Thoracic aorta (tissue), 2 donors: ENCODE data around the gene TRPM3. TPM values are rescaled to one million over a fixed set of nuclear protein-coding genes. Genes with fewer than 3 reads are reported as not detected.

Source experiments
- ATAC-seq: fragments of 150-250 bp; one replicate; pipeline ENCODE4 v1.8.0; 2017; ENCODE audit warnings: low read depth; ENCODE audit not compliant: insufficient number of reproducible peaks, low FRiP score
- DNase-seq: peaks from one replicate; pipeline ENCODE4 v3.0.0-alpha.2; 2020; ENCODE audit warnings: low spot score
- H3K27ac ChIP-seq, 2 donors: fragments of 200-600 bp; sonication (generic); 1 replicate in 1 of 2; 2 replicates in 1 of 2; pipeline ENCODE4 v1.5.1; 2016; ENCODE audit warnings: mild to moderate bottlenecking in 2 of 2, moderate library complexity in 2 of 2
- H3K27me3 ChIP-seq: fragments of 200-600 bp; sonication (generic); replicated peaks from 2 replicates; pipeline ENCODE4 v1.6.0; 2016; ENCODE audit warnings: mild to moderate bottlenecking; ENCODE audit not compliant: insufficient read depth
- H3K36me3 ChIP-seq: fragments of 200-600 bp; sonication (generic); one replicate; pipeline ENCODE4 v1.5.1; 2016
- H3K4me1 ChIP-seq, 2 donors: fragments of 200-600 bp; sonication (generic); 1 replicate in 1 of 2; 2 replicates in 1 of 2; pipeline versions ENCODE4 v1.5.1 to v1.6.0; 2016; ENCODE audit warnings: low read depth in 2 of 2, mild to moderate bottlenecking in 1 of 2; ENCODE audit not compliant: control insufficient read depth in 1 of 2
- H3K4me3 ChIP-seq: fragments of 200-600 bp; sonication (generic); 2 replicates; pipeline ENCODE4 v1.5.1; 2016; ENCODE audit warnings: mild to moderate bottlenecking
- H3K9me3 ChIP-seq: fragments of 200-600 bp; sonication (generic); 2 replicates; pipeline ENCODE4 v1.5.1; 2016
- CTCF ChIP-seq: fragments of 200-600 bp; sonication (generic); IDR thresholded peaks from one replicate; pipeline ENCODE4 v1.5.1; 2019; ENCODE audit warnings: antibody characterized with exemption
- total RNA-seq, 2 donors: library from RNA; depleted of rRNA; stranded (reverse); fragments of >200 nt; gene quantifications; one replicate each; pipeline versions ENCODE4 v1.1.0 to v1.2.3, GENCODE V29; 2016

TRPM3 gene
- total RNA-seq, 2 donors from 2014 or later, result 2.1 to 5.0 TPM

- peaks cover 12% of the 10 kb centered on the region for H3K9me3 ChIP-seq
- no peak for TF ChIP-seq CTCF
Measured at GRCh38 chr9:71003346-71003745, 118.1 kb downstream of the TRPM3 start.

GRCh38 chr9:71001780-71002386, 119.5 kb downstream of the TRPM3 start:
- ATAC-seq (no peak), DNase-seq (no peak)
- Histone ChIP-seq H3K36me3 (no peaks in the 10 kb centered on the region), H3K4me3 (no peak overlapping the region), H3K9me3 (peaks cover 12% of the 10 kb centered on the region), H3K4me1 (peaks cover 9 to 13% of the 10 kb centered on the region in 2 donors), H3K27me3 (no peaks in the 10 kb centered on the region), H3K27ac (no peak overlapping the region)
- no peak for TF ChIP-seq CTCF

More at GRCh38 chr9:71003346-71003745, 118.1 kb downstream of the TRPM3 start:
- ATAC-seq, result no peak
- Histone ChIP-seq H3K36me3 (no peaks in the 10 kb centered on the region), H3K27me3 (no peaks in the 10 kb centered on the region), H3K4me3 (no peak overlapping the region), H3K4me1 (peaks cover 9 to 13% of the 10 kb centered on the region in 2 donors), H3K27ac (no peak overlapping the region)
- no peak for DNase-seq

DNA sequence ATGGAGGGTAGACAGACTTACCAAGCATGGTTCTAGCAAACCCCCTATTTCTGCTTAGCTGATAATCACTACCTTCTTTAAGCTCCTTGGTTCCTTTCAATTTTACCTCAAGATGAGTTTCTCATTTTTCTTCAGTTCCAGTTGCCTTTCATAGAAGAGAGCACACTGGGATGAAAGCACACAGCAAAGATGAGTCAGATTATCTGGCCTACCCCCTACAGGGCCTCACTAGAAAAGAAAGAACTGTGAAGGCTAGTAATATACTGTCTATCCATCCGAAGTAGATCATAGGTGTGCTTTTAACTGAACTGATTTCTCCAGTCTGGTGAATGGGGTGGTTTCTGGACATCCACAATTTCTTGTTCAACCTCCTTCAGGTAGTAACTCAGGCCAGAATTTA, 122.5 kb downstream of the TRPM3 start:
- H3K9me3 ChIP-seq, result no peaks in the 10 kb centered on the region
- peaks cover 9 to 13% of the 10 kb centered on the region in 2 donors for H3K4me1 ChIP-seq
- no peaks in the 10 kb centered on the region for H3K36me3 ChIP-seq
- DNase-seq, result no peak
- H3K4me3 ChIP-seq, result no peak overlapping the region
- no peak for ATAC-seq
- no peaks in the 10 kb centered on the region for H3K27me3 ChIP-seq
- TF ChIP-seq CTCF, result no peak
- H3K27ac ChIP-seq, result no peak overlapping the region

GRCh38 chr9:70995511-70995910, 125.9 kb downstream of the TRPM3 start:
- Histone ChIP-seq H3K4me1 (peaks cover 5 to 13% of the 10 kb centered on the region in 2 donors), H3K9me3 (no peaks in the 10 kb centered on the region), H3K4me3 (no peak overlapping the region), H3K27me3 (no peaks in the 10 kb centered on the region), H3K27ac (no peak overlapping the region), H3K36me3 (no peaks in the 10 kb centered on the region)
- TF ChIP-seq CTCF, result no peak
- DNase-seq (no peak), ATAC-seq (no peak)

GRCh38 chr9:70994582-70994981, 126.8 kb downstream of the TRPM3 start:
- H3K4me3 ChIP-seq, result no peak overlapping the region
- DNase-seq (no peak), ATAC-seq (no peak)
- no peak for TF ChIP-seq CTCF
- H3K36me3 ChIP-seq, result no peaks in the 10 kb centered on the region
- H3K4me1 ChIP-seq, result peaks cover 5% of the 10 kb centered on the region in 2 donors
- no peak overlapping the region for H3K27ac ChIP-seq
- H3K9me3 ChIP-seq, result no peaks in the 10 kb centered on the region
- no peaks in the 10 kb centered on the region for H3K27me3 ChIP-seq
